Stomach (tissue), 4 donors: ENCODE results near the gene TACC3.

Source experiments
- CTCF ChIP-seq, 7 experiments: fragments of 450-650 bp in 4 of 7; fragments of 200-600 bp in 3 of 7; sonication (generic) in 3 of 7; IDR thresholded peaks; one replicate each; pipeline ENCODE4 v1.5.1; 2016 to 2019; ENCODE audit warnings: antibody characterized with exemption in 7 of 7, control low read depth in 2 of 7, mild to moderate bottlenecking in 1 of 7
- EP300 ChIP-seq: sonication (generic); formaldehyde crosslinking; IDR thresholded peaks from one replicate; pipeline ENCODE4 v1.6.1; 2017; ENCODE audit warnings: antibody characterized with exemption
- POLR2A ChIP-seq, 4 donors: fragments of 450-650 bp; IDR thresholded peaks; one replicate each; pipeline ENCODE4 v1.6.1; 2016; ENCODE audit warnings: antibody characterized with exemption in 4 of 4, control low read depth in 2 of 4, mild to moderate bottlenecking in 1 of 4, moderate library complexity in 1 of 4
- POLR2AphosphoS5 ChIP-seq, 3 donors: sonication (generic); formaldehyde crosslinking; IDR thresholded peaks; one replicate each; pipeline ENCODE4 v1.6.1; 2016; ENCODE audit warnings: antibody characterized with exemption in 3 of 3

GRCh38 chr4:1691737-1692373 is 29.5 kb upstream of the TACC3 start:
- TF ChIP-seq CTCF (IDR thresholded peaks at IDR 0.05) (no peak), EP300 (no peak), POLR2AphosphoS5 (IDR thresholded peaks at IDR 0.05) (no peak), POLR2A (IDR thresholded peaks at IDR 0.05) (no peak)
